ENCODE data around the gene CCDC12. TPM values are rescaled to one million over a fixed set of nuclear protein-coding genes. Genes with fewer than 3 reads are reported as not detected.

Gene CCDC12
- total and polyA plus RNA-seq, 2 of the 13 experiments (the other 11 are each of a cell fraction or from before 2014, with no cell fraction given), result 30.1 to 49.5 TPM

DNA sequence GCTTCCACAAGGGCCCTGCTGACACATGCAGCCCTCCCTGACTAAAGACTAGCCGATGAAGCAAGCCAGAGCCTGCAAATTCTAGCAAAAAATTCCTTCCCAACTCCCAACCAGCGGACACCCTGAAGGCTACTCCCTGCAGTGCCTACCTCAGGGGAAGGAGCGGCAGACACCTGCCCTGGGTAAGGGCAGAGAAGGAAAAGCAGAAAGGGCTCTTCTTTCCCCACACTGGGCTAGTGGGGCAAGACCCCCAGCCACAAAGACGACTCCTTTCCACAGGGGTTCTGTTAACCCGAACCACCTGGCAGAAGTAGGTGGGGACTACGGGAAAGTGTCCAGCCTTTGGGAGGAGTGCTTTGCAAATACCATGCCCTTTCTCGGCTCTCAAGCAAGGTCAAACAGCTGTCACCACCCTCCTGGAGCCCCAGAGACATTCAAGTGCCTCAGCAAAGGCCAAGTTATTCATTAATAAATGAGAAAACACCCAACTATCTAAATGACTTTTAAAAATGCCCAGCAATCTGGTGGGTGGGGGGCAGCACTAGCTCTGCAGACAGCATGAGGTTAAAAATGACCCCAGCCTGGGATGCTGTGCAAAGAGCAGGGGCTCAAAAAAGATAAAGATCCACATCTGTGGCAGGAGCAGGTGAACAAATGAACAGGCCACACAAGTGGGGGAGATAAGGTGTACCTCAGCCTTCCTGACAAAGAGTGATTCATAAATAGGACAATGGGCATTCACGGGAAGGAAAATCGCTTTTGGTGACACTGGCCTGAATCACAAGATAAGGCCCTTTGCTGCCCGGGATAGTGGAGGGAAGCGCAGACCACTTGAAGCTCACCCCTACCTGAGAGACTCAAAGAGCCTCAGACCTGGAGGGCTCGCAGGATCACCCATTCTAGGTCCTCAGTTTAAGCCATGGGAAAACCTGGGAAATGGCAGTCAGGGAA, 33.0 kb downstream of the CCDC12 start (continued):
- TF ChIP-seq, protein P1, sequence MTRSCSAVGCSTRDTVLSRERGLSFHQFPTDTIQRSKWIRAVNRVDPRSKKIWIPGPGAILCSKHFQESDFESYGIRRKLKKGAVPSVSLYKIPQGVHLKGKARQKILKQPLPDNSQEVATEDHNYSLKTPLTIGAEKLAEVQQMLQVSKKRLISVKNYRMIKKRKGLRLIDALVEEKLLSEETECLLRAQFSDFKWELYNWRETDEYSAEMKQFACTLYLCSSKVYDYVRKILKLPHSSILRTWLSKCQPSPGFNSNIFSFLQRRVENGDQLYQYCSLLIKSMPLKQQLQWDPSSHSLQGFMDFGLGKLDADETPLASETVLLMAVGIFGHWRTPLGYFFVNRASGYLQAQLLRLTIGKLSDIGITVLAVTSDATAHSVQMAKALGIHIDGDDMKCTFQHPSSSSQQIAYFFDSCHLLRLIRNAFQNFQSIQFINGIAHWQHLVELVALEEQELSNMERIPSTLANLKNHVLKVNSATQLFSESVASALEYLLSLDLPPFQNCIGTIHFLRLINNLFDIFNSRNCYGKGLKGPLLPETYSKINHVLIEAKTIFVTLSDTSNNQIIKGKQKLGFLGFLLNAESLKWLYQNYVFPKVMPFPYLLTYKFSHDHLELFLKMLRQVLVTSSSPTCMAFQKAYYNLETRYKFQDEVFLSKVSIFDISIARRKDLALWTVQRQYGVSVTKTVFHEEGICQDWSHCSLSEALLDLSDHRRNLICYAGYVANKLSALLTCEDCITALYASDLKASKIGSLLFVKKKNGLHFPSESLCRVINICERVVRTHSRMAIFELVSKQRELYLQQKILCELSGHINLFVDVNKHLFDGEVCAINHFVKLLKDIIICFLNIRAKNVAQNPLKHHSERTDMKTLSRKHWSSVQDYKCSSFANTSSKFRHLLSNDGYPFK (CRISPR knock-in tag; IDR thresholded peaks at IDR 0.05; ENCODE audit: borderline replicate concordance), result no peak
- TF ChIP-seq HOXA5 (CRISPR knock-in tag; IDR thresholded peaks at IDR 0.05) (0 out of 2 replicates have a peak, but pooled peaks have one; percentile 49), HNF4A (CRISPR knock-in tag; IDR thresholded peaks at IDR 0.05) (peak; percentile 24; the same call in 1 of the 2 replicates), MIXL1 (CRISPR knock-in tag; IDR thresholded peaks at IDR 0.05) (0 out of 2 replicates have a peak, but pooled peaks have one; percentile 12), PLSCR1 (CRISPR knock-in tag; IDR thresholded peaks at IDR 0.05; ENCODE audit: borderline replicate concordance) (no peak), FOXC1 (CRISPR knock-in tag; IDR thresholded peaks at IDR 0.05; ENCODE audit: borderline replicate concordance) (no peak), BATF2 (CRISPR knock-in tag; IDR thresholded peaks at IDR 0.05) (no peak), NR1H2 (CRISPR knock-in tag; IDR thresholded peaks at IDR 0.05; ENCODE audit: borderline replicate concordance, low read depth) (no peak), MXD1 (CRISPR knock-in tag; IDR thresholded peaks at IDR 0.05) (no peak), POLR2AphosphoS5 (IDR thresholded peaks at IDR 0.05; ENCODE audit: low read depth, low read length) (no peak), KLF13 (CRISPR knock-in tag; IDR thresholded peaks at IDR 0.05) (no peak)
- TF ChIP-seq, protein P2, sequence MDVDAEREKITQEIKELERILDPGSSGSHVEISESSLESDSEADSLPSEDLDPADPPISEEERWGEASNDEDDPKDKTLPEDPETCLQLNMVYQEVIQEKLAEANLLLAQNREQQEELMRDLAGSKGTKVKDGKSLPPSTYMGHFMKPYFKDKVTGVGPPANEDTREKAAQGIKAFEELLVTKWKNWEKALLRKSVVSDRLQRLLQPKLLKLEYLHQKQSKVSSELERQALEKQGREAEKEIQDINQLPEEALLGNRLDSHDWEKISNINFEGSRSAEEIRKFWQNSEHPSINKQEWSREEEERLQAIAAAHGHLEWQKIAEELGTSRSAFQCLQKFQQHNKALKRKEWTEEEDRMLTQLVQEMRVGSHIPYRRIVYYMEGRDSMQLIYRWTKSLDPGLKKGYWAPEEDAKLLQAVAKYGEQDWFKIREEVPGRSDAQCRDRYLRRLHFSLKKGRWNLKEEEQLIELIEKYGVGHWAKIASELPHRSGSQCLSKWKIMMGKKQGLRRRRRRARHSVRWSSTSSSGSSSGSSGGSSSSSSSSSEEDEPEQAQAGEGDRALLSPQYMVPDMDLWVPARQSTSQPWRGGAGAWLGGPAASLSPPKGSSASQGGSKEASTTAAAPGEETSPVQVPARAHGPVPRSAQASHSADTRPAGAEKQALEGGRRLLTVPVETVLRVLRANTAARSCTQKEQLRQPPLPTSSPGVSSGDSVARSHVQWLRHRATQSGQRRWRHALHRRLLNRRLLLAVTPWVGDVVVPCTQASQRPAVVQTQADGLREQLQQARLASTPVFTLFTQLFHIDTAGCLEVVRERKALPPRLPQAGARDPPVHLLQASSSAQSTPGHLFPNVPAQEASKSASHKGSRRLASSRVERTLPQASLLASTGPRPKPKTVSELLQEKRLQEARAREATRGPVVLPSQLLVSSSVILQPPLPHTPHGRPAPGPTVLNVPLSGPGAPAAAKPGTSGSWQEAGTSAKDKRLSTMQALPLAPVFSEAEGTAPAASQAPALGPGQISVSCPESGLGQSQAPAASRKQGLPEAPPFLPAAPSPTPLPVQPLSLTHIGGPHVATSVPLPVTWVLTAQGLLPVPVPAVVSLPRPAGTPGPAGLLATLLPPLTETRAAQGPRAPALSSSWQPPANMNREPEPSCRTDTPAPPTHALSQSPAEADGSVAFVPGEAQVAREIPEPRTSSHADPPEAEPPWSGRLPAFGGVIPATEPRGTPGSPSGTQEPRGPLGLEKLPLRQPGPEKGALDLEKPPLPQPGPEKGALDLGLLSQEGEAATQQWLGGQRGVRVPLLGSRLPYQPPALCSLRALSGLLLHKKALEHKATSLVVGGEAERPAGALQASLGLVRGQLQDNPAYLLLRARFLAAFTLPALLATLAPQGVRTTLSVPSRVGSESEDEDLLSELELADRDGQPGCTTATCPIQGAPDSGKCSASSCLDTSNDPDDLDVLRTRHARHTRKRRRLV (CRISPR knock-in tag; IDR thresholded peaks at IDR 0.05), result no peak
- TF ChIP-seq, protein P3, sequence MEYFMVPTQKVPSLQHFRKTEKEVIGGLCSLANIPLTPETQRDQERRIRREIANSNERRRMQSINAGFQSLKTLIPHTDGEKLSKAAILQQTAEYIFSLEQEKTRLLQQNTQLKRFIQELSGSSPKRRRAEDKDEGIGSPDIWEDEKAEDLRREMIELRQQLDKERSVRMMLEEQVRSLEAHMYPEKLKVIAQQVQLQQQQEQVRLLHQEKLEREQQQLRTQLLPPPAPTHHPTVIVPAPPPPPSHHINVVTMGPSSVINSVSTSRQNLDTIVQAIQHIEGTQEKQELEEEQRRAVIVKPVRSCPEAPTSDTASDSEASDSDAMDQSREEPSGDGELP (IDR thresholded peaks at IDR 0.05; ENCODE audit: borderline replicate concordance, low read depth), result peak; percentile 61; the same call in 1 of the 2 replicates
- TF ChIP-seq, protein P4, sequence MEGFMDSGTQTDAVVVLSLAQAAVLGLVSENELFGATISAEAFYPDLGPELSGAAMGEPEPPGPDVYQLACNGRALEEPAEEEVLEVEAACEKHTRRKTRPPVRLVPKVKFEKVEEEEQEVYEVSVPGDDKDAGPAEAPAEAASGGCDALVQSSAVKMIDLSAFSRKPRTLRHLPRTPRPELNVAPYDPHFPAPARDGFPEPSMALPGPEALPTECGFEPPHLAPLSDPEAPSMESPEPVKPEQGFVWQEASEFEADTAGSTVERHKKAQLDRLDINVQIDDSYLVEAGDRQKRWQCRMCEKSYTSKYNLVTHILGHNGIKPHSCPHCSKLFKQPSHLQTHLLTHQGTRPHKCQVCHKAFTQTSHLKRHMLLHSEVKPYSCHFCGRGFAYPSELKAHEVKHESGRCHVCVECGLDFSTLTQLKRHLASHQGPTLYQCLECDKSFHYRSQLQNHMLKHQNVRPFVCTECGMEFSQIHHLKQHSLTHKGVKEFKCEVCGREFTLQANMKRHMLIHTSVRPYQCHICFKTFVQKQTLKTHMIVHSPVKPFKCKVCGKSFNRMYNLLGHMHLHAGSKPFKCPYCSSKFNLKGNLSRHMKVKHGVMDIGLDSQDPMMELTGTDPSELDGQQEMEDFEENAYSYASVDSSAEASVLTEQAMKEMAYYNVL (CRISPR knock-in tag; IDR thresholded peaks at IDR 0.05; ENCODE audit: borderline replicate concordance), result peak; percentile 67; the same call in 1 of the 2 replicates
